ENCODE measurements around the gene YTHDC2.

- TF ChIP-seq ZNF274 (IDR thresholded peaks at IDR 0.05; ENCODE audit: insufficient read depth, insufficient read length) (no peak), POLR2A (IDR thresholded peaks at IDR 0.05; ENCODE audit: low read depth, low read length) (no peak), NFIC (IDR thresholded peaks at IDR 0.05; ENCODE audit: low read depth, low read length) (peak; percentile 85), SMAD5 (IDR thresholded peaks at IDR 0.05; ENCODE audit: low read depth) (no peak), CBFB (IDR thresholded peaks at IDR 0.05; ENCODE audit: low read depth) (peak; percentile 39; the same call in 1 of the 2 replicates), ATF7 (IDR thresholded peaks at IDR 0.05; ENCODE audit: low read depth) (no peak), EZH2 (IDR thresholded peaks at IDR 0.05; ENCODE audit: borderline replicate concordance, control insufficient read depth, low read depth, low read length) (no peak), SIX5 (IDR thresholded peaks at IDR 0.05; ENCODE audit: low read depth, low read length, severe bottlenecking) (no peak), YY1 (IDR thresholded peaks at IDR 0.05; ENCODE audit: low read depth, low read length) (0 out of 2 replicates have a peak, but pooled peaks have one; percentile 22), CTCF (IDR thresholded peaks at IDR 0.05 in 2 of 3, conservative IDR thresholded peaks at IDR 0.05 in 1 of 3; ENCODE audit: control insufficient read depth in 2 of 3, extremely low read depth in 1 of 3, insufficient read depth in 1 of 3, low read depth in 3 of 3, low read length in 3 of 3) (no peak), PBX3 (IDR thresholded peaks at IDR 0.05; ENCODE audit: insufficient replicate concordance, low read depth, low read length) (no peak), MXI1 (IDR thresholded peaks at IDR 0.05; ENCODE audit: low read depth, low read length) (no peak), MYB (IDR thresholded peaks at IDR 0.05; ENCODE audit: borderline replicate concordance, low read depth, low read length) (no peak)
Measured at GRCh38 chr5:113520429-113520828, 6.9 kb downstream of the YTHDC2 start.
